Loucy (cell line): ENCODE measurements around the gene STOML3.
"Not testable (repeated sequence)": the region's sequence is repeated elsewhere in the genome, so short reads cannot be mapped to it uniquely, and the experiment has no call there.

Experiments used
- H2AFZ ChIP-seq: fragments of 200-600 bp; sonication (generic); 2 replicates; pipeline ENCODE4 v1.6.0; 2016; ENCODE audit warnings: antibody characterized with exemption, mild to moderate bottlenecking, low read length, moderate library complexity
- H3F3A ChIP-seq: fragments of 200-600 bp; 2 replicates; pipeline ENCODE4 v1.6.0; 2016; ENCODE audit warnings: antibody characterized with exemption, low read depth, mild to moderate bottlenecking
- H3K27me3 ChIP-seq: fragments of 200-600 bp; sonication (generic); 2 replicates; pipeline ENCODE4 v1.6.1; 2014; ENCODE audit warnings: low read length, mild to moderate bottlenecking; ENCODE audit not compliant: insufficient read depth, poor library complexity, severe bottlenecking
- H3K36me3 ChIP-seq: fragments of 200-600 bp; sonication (generic); 2 replicates; pipeline ENCODE4 v1.6.1; 2016; ENCODE audit warnings: low read length; ENCODE audit not compliant: insufficient read depth
- H3K4me1 ChIP-seq: fragments of 200-600 bp; sonication (generic); 2 replicates; pipeline ENCODE4 v1.5.1; 2014; ENCODE audit warnings: low read length, mild to moderate bottlenecking; ENCODE audit not compliant: insufficient read depth, poor library complexity, severe bottlenecking
- H3K4me2 ChIP-seq: fragments of 200-600 bp; sonication (generic); 2 replicates; pipeline ENCODE4 v1.6.0; 2014; ENCODE audit warnings: antibody characterized with exemption, low read length, low read depth, mild to moderate bottlenecking; ENCODE audit not compliant: poor library complexity, severe bottlenecking
- H3K4me3 ChIP-seq: fragments of 200-600 bp; sonication (generic); 2 replicates; pipeline ENCODE4 v1.5.1; 2014; ENCODE audit warnings: low read length, mild to moderate bottlenecking, mixed read lengths; ENCODE audit not compliant: poor library complexity, severe bottlenecking
- H3K79me2 ChIP-seq: fragments of 200-600 bp; sonication (generic); 2 replicates; pipeline ENCODE4 v1.6.1; 2014; ENCODE audit warnings: low read length; ENCODE audit not compliant: insufficient read depth
- H3K9ac ChIP-seq: fragments of 200-600 bp; sonication (generic); 2 replicates; pipeline ENCODE4 v1.6.0; 2014; ENCODE audit warnings: mild to moderate bottlenecking, low read depth, low read length, moderate library complexity; ENCODE audit not compliant: poor library complexity, severe bottlenecking
- H3K9me2 ChIP-seq: fragments of 200-600 bp; sonication (generic); replicated peaks from 2 replicates; pipeline ENCODE4 v1.6.1; 2016; ENCODE audit warnings: low read depth, low read length, mixed read lengths
- H3K9me3 ChIP-seq: fragments of 200-600 bp; sonication (generic); 2 replicates; pipeline ENCODE4 v1.6.1; 2014; ENCODE audit warnings: mild to moderate bottlenecking, antibody characterized with exemption, low read length, low read depth; ENCODE audit not compliant: insufficient read depth
- H4K20me1 ChIP-seq: fragments of 200-600 bp; sonication (generic); 2 replicates; pipeline ENCODE4 v1.6.0; 2014; ENCODE audit warnings: antibody characterized with exemption, low read length, mild to moderate bottlenecking; ENCODE audit not compliant: insufficient read depth, poor library complexity, severe bottlenecking
- EZH2phosphoT487 ChIP-seq: fragments of 200-600 bp; IDR thresholded peaks from 2 replicates; pipeline ENCODE4 v1.6.1; 2018; ENCODE audit warnings: antibody characterized with exemption, mild to moderate bottlenecking, moderate library complexity, borderline replicate concordance
- TF ChIP-seq, protein P1 (sequence below): fragments of 200-600 bp; sonication (generic); conservative IDR thresholded peaks from 2 replicates; pipeline ENCODE4 v1.5.1; 2014; ENCODE audit warnings: mild to moderate bottlenecking, antibody characterized with exemption, low read length

STOML3 gene

DNA sequence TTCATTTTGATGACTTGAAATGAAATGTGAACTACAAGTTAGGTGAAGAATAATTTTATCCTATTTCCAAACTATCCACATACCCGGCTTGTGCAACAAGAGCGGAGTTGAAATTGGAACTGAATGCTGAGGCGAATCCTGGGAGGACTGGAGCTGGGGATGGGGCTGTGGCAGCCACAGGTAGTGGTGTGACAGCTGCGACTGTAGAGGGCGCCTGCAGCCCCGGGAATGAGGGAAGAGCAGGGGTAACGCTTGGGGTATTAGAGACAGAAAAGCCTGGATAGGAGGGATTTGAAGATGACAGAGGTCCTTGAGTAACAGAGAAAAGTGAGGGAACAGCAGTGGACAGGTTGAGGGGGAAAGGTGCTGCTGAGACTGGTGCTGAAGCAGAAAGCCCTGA lies 22.0 kb upstream of the STOML3 start:
- H4K20me1 ChIP-seq = no peaks in the 10 kb centered on the region
- H3K27me3 ChIP-seq = no peaks in the 10 kb centered on the region
- H3K9me3 ChIP-seq = no peaks in the 10 kb centered on the region
- H3K9ac ChIP-seq = no peak overlapping the region
- no peaks in the 10 kb centered on the region for H3K9me2 ChIP-seq
- H3K4me2 ChIP-seq = no peak overlapping the region
- TF ChIP-seq EZH2phosphoT487 = no peak
- TF ChIP-seq, protein P1, sequence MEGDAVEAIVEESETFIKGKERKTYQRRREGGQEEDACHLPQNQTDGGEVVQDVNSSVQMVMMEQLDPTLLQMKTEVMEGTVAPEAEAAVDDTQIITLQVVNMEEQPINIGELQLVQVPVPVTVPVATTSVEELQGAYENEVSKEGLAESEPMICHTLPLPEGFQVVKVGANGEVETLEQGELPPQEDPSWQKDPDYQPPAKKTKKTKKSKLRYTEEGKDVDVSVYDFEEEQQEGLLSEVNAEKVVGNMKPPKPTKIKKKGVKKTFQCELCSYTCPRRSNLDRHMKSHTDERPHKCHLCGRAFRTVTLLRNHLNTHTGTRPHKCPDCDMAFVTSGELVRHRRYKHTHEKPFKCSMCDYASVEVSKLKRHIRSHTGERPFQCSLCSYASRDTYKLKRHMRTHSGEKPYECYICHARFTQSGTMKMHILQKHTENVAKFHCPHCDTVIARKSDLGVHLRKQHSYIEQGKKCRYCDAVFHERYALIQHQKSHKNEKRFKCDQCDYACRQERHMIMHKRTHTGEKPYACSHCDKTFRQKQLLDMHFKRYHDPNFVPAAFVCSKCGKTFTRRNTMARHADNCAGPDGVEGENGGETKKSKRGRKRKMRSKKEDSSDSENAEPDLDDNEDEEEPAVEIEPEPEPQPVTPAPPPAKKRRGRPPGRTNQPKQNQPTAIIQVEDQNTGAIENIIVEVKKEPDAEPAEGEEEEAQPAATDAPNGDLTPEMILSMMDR = peak; percentile 42
- H3F3A ChIP-seq = no peaks in the 10 kb centered on the region
- H3K36me3 ChIP-seq = peaks cover 75% of the 10 kb centered on the region
- no peak overlapping the region for H3K4me3 ChIP-seq
- no peaks in the 10 kb centered on the region for H3K79me2 ChIP-seq
- no peak overlapping the region for H2AFZ ChIP-seq
- no peaks in the 10 kb centered on the region for H3K4me1 ChIP-seq

DNA sequence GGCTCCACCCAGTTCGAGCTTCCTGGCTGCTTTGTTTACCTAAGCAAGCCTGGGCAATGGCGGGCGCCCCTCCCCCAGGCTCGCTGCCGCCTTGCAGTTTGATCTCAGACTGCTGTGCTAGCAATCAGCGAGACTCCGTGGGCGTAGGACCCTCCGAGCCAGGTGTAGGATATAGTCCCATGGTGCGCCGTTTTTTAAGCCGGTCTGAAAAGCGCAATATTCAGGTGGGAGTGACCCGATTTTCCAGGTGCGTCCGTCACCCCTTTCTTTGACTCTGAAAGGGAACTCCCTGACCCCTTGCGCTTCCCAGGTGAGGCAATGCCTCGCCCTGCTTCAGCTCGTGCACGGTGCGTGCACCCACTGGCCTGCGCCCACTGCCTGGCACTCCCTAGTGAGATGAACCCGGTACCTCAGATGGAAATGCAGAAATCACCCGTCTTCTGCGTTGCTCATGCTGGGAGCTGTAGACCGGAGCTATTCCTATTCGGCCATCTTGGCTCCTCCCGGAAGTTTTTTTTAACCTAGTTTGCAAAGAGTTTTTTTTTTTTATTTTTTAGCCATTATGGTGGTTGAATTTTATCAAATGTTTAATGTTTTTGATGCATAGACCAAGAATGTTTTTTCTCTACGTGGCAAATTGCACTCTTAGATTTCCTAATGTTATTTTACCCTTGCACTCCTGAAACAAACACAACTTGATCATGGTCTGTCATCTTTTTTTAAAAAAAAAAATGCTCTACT lies 15.9 kb upstream of the STOML3 start:
- H3F3A ChIP-seq, H3K4me2 ChIP-seq, H3K9me2 ChIP-seq, H3K27me3 ChIP-seq, H3K9me3 ChIP-seq, H2AFZ ChIP-seq, H3K9ac ChIP-seq, H3K4me1 ChIP-seq, H4K20me1 ChIP-seq, H3K4me3 ChIP-seq, H3K79me2 ChIP-seq: not testable (repeated sequence)
- H3K36me3 ChIP-seq = peaks cover 17% of the 10 kb centered on the region; the same call in 1 of the 2 replicates

DNA sequence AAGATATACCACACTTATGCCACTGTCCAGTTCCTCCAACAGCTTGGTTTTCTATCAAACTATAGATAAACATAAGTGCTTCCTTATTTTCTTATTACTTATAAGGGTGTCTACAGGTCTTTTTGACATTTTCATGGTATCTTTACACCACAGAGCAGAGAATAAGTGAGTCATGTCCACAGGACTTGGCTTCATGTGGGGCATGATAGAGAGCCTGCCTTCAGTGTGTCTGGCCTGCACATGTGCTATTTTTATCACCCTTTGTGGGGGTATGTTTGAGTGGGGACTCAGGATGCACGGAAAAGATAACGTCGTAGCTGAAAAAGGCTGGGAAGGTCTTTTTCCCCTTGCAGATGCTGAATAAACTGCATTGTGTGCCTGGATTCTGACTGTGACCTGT lies 8.1 kb upstream of the STOML3 start:
- no peak overlapping the region for H2AFZ ChIP-seq
- no peaks in the 10 kb centered on the region for H3F3A ChIP-seq
- H3K27me3 ChIP-seq = no peaks in the 10 kb centered on the region
- no peak overlapping the region for H3K4me2 ChIP-seq
- H3K36me3 ChIP-seq = no peaks in the 10 kb centered on the region
- no peaks in the 10 kb centered on the region for H3K9me3 ChIP-seq
- TF ChIP-seq EZH2phosphoT487 = no peak
- TF ChIP-seq, protein P1 = no peak
- no peak overlapping the region for H3K4me3 ChIP-seq
- no peaks in the 10 kb centered on the region for H3K79me2 ChIP-seq
- no peaks in the 10 kb centered on the region for H4K20me1 ChIP-seq
- no peaks in the 10 kb centered on the region for H3K4me1 ChIP-seq
- H3K9me2 ChIP-seq = no peaks in the 10 kb centered on the region
- H3K9ac ChIP-seq = no peak overlapping the region

DNA sequence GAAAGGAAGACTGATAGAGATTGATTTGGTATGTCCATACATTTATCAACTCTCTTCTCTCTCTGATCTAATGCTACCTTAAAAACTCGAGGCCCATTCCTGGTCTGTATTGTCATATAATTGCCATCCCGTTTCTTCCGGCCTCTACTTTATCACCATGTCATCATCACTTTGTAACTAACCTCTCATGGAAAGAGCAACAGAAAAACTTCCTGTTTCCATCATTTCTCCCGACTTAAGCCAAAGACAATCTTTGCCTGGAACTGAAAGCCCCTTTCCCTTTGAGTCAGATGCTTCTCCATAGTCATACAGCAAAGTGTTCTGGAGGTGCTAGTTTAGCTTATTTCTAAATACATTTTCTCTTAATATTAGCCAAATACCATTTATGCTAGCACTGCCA lies 2.8 kb upstream of the STOML3 start:
- TF ChIP-seq EZH2phosphoT487 = no peak
- TF ChIP-seq, protein P1 = no peak
- H3K9me3 ChIP-seq = no peaks in the 10 kb centered on the region
- no peaks in the 10 kb centered on the region for H3F3A ChIP-seq
- no peaks in the 10 kb centered on the region for H3K27me3 ChIP-seq
- H3K4me2 ChIP-seq = no peak overlapping the region
- no peaks in the 10 kb centered on the region for H3K36me3 ChIP-seq
- H3K4me3 ChIP-seq = no peak overlapping the region
- H3K9me2 ChIP-seq = no peaks in the 10 kb centered on the region
- no peaks in the 10 kb centered on the region for H3K4me1 ChIP-seq
- H3K9ac ChIP-seq = no peak overlapping the region
- H4K20me1 ChIP-seq = no peaks in the 10 kb centered on the region
- no peak overlapping the region for H2AFZ ChIP-seq
- H3K79me2 ChIP-seq = no peaks in the 10 kb centered on the region
